A549 (cell line): ENCODE measurements around the gene ESYT2.

Experiments
- CEBPB ChIP-seq, 2 experiments: fragments of >200 bp in 1 of 2; sonication (Bioruptor Twin) in 1 of 2; formaldehyde crosslinking in 1 of 2; IDR thresholded peaks; 2 replicates each; pipeline ENCODE4 v1.6.1; 2012 to 2016
- CTCF ChIP-seq: fragments of >200 bp; sonication (Bioruptor Twin); formaldehyde crosslinking; IDR thresholded peaks from 3 replicates; pipeline ENCODE4 v1.5.1; 2016
- MAZ ChIP-seq: fragments of 150-350 bp; IDR thresholded peaks from 2 replicates; pipeline ENCODE4 v1.6.1; 2014; ENCODE audit warnings: antibody characterized with exemption, low read depth, low read length, borderline replicate concordance

GRCh38 chr7:158779061-158780000 is 50.0 kb downstream of the ESYT2 start:
- TF ChIP-seq MAZ (no peak), CEBPB (IDR thresholded peaks at IDR 0.05) (no peak), CTCF (no peak)
